ENCODE results near the gene THBS1.

THBS1 gene

GRCh38 chr15:39609166-39609916, 28.5 kb downstream of the THBS1 start:
- DNase-seq = no peak

DNA sequence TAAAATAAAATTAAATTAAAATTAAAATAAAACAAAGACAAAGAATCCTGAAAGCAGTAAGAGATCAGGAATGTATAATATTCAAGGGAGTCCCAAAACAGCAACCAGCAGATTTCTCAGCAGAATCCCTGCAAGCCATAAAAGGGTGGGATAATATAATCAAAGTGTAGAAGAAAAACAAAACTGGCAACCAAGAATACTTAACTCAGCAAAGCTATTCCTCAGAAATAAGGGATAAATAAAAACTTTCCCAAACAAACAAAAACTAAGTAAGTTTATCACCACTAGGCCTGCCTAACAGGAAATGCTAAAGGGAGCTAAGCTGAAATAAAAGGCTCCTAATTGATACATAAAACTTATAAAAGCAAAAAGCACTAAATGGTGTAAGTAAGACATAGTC, 29.8 kb downstream of the THBS1 start:
- DNase-seq = no peak

DNA sequence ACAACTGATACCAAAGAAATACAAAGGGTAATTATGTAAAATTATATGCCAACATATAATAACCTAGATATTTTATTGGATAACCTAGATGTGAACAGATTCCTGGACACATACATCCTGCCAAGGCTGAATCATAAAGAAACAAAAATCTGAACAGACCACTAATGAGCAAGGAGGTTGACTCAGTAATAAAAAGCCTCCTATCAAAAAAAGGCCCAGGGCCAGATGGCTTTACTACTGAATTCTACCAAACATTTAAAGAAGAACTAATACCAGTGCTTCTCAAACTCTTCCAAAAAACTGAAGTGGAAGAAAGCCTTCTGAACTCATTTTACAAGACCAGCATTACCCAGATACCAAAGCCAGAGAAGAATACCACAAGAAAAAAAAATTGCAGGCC, 32.4 kb downstream of the THBS1 start:
- DNase-seq = no peak

- no peak for DNase-seq
Measured at GRCh38 chr15:39613861-39614260, 33.0 kb downstream of the THBS1 start.

DNA sequence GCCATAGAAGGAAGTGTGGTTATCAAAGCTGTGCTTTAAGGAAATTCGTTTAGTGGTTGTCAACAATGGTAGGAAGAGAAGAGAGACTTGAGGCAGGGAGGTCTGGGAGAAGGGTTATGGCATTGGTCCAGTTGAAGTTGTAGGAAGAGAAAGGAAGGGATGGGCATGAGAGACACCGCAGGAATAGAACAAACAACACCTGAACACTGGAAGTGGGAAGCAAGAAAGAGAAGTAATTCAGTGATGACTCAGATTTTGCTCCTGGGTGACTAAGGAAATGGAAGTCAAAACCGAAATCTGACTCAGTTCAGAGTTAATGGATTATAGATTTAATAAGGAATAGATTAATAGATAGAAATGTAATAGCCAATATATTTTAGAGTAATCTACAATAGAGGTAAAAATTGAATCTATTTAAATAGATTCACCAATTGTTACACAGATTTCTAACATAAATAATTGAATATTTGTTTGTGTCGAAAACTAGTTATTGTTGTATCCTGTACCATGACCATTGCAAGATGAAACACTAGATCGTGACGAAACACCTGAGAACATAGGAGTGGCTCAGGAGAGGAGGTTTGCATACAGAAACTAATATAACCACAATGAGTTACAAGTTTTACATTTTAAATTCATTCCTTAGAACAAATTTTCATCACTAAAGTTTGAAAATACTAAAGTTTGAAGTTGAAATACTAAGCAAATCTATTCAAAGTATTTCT, 36.0 kb downstream of the THBS1 start:
- DNase-seq = no peak

DNA sequence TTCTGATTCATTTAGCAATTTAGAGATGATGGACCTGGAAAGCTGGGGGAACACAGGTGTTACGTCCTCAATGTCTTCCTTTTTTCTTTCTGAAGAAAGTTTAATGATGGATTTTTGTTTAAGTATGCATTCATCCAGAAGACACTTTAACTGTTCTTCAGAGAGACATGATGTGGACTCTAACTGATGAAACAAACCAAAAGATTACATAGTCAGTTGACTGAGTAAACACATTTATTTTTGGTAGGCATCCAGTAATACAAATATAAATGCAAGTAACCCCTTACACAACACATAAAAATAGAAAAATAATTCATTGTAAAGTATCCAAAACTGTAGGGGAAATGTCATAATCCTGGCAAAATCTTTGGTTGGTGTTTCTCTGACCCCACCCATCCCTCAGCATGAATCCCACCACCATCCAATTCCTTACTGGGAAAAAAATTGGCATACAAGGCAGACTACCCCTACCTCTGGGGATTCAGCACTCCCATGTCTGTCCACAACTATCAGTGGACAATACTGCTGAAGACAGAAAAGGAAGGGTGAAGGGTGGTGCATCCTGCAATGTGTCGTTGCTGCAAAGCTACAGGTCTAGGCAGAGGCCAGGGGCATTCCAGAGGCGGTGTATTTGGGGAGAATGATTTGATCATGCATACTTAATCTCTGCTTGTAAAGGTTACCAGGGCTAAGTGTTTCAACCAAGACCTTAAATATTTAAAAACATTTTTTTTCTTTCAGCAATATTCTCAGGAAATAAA, 37.4 kb downstream of the THBS1 start:
- DNase-seq = no peak

- DNase-seq = peak; percentile 79
Measured at GRCh38 chr15:39621210-39621609, 40.3 kb downstream of the THBS1 start.

DNA sequence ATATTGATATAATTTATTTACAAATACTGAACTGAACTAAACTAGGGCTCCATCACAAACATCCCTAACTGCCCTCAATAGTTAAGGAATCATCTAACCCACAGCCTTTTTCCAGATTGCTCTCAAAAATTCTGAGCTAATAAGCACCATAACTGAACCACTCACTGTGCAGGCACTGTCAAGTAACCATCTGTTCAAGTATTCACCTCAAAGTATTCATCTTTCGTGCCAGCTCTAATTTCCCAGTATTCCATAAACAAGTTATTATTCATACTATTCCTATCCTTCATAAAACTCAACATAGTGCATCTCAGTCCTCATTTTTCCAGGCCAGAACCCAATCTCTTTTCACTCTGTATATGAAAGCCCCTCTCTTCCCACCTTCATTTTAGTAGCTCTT, 41.1 kb downstream of the THBS1 start:
- peak; percentile 30 for DNase-seq

- DNase-seq = no peak
Measured at GRCh38 chr15:39622660-39623516, 42.0 kb downstream of the THBS1 start.

DNA sequence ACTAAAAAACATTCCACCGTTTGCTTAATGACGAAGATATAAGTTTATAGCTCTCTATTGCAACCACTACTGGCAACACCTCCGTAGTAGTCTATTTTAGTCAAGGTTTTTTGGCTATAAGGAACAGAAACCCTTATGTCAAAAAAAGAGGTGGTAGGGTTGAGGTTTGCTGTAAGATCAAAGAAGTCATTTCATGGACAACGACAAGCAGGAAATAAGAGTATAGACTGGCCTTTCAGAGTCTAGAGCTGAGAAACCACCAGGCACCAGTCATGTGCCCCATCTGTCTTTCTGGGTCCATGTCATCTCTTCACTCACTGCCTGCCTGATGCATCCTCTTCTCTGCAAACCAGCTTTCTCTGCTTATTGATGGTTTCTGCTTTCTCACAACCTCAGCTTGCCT, 42.7 kb downstream of the THBS1 start:
- DNase-seq = no peak

DNA sequence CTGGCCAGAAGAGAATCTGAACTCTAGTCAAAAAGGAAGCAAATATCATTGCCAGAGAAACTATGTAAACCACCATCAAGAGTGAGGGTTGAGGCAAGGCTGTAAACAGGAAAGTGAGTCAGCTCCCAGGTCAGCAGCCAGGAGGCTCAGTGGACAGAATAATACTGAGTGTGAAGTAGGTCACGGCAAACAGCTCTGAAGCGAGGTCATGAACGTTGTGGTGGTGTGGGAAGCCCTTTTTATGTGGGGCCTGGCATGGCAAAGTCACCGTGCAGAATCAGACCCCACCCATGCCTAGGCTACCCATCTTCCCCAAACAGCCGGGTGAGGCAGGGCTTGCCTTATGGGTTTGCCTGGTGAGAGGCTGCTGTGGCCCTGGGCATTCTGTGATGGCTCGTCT, 43.9 kb downstream of the THBS1 start:
- no peak for DNase-seq

DNA sequence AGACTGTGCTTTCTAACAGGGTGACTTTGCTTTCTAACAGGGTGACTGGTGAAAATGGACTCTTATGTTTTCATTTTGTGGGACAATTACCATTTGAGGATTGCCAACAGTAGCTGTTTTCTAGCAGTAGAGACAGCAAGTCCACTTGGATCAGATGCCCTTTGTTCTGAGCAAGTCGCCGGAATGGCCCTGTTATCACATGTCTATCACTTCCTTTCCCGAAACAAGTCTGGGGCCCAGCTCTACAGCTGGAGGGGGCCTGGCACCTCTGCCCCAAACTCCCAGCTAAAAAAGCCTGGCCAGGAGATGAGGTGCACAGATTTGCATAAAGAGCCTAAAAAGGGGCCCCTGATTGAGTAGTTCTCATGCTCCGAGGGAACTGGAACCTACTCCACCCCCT, 44.6 kb downstream of the THBS1 start:
- no peak for DNase-seq

DNA sequence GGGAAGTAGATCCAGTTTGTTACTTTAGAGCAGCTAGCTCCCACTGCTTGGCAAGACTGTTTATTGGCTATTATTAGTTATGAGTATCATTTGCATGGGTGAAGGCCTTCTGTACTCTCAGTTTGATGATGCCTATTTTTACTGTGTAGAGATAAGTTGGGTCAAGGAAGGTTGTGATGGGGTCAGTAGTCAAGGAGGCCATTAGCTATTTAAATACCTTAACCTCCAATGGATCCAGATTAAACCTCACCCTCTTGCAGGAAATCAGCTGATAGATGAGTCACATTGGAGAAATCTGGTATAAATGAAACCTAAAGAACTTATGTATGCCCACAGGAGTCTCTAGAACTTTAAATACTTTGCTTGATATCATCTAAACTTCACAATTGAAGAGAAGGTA, 45.0 kb downstream of the THBS1 start:
- DNase-seq = no peak

DNA sequence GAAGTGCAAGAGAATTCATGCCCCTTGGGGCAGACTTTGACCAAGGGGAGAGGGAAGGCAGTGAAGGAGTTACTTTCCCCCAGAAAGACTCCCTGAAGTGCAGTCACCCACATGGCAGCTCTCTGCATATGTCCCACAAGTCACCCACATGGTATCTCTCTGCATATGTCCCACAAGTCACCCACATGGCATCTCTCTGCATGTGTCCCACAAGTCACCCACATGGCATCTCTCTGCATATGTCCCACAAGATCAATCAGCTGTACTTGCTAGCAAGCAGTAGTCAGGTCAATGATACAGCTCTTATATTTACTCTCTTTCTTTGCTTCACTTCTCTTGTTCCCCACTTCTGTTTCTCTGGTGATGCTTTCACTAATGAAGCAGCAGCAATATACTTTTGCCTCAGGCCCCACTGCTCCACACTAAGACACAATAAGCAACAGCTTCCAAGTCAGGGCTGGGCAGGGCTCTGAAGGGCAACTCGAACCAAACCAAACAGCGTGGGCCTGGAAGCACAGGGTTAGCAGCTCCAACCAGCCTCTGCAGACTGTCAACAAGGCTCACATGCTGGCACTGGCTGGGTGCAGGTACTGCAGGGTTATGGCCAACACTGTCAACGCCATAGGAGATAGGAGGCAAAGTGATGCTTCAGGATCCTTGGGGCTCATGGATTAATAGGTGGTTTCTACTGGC, 46.7 kb downstream of the THBS1 start:
- DNase-seq = no peak

- DNase-seq = no peak
Measured at GRCh38 chr15:39628144-39628508, 47.2 kb downstream of the THBS1 start.

GRCh38 chr15:39628546-39629257, 47.8 kb downstream of the THBS1 start:
- DNase-seq = no peak

GRCh38 chr15:39629371-39629770, 48.5 kb downstream of the THBS1 start:
- no peak for DNase-seq

GRCh38 chr15:39629906-39630305, 49.0 kb downstream of the THBS1 start:
- peak; percentile 23 for DNase-seq

- DNase-seq = no peak
Measured at GRCh38 chr15:39631357-39631756, 50.5 kb downstream of the THBS1 start.

DNA sequence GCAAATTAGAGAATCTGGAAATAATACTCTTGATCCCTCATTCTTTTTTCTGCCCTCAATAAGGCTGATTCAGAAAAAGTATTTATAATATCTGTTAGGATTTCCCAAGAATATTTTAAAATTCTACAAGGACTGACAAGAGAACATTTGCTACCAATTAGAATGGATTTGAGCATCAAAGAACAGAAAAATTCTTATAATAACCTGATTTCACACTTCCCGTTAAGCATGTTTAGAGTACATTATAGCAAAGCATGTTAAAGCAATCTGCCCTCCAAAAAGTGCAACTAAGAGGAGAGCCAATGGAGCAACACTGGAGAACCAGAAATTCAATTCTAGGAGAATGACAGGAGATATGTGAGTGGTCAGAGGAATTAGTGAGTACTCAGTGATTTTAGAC, 57.2 kb downstream of the THBS1 start:
- no peak for DNase-seq

GRCh38 chr15:39639037-39639436, 58.2 kb downstream of the THBS1 start:
- DNase-seq = no peak

DNA sequence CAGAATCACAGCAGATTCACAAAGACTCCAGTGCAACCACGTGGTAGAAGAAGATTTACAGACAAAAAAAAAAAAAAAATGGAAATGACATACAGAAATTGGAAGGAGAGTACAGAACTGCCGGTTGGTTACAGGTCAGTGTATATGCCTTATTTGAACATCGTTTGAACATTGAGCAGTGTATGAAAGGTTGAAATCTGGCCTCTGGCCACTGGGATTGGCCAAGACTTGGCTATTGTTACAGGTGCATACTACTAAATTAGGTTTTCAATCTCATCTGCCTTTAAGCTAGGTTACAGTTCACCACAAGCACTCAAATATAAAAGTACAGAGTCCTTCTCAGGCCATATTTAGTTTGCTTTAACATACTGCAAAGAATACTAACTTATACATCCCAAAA, 59.8 kb downstream of the THBS1 start:
- DNase-seq = no peak

Data from NCI-H2171 (cell line).